IPS-11a (cell line): ENCODE results near the gene NADK.
"Not testable (repeated sequence)": the region's sequence is repeated elsewhere in the genome, so short reads cannot be mapped to it uniquely, and the experiment has no call there.

Experiments
- H3K4me3 ChIP-seq: one replicate; pipeline ENCODE4 v1.5.1; 2013; ENCODE audit warnings: low read depth, low read length, control low read depth

The NADK gene

GRCh38 chr1:1715109-1715883, 63.0 kb downstream of the NADK start:
- H3K4me3 ChIP-seq: not testable (repeated sequence)

DNA sequence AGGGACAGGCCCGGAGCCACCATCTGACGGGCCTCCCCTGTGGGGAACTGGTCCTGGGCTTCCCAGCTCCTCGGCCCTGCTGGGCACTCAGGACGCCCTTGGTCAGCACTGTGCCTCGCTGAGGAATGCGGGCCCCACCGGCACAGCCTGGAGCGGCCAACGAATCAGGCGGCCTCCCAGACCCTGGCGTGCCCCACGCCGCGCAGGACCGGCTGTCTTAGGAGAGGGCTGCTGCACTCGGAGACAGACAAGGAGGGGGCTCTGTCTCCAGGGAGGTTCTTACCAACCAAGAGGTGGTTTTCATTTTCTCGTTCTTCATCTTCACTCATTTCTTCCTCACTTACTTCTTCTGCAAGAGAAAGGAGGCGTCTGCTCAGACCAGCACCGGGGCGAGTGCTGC, 70.4 kb downstream of the NADK start:
- H3K4me3 ChIP-seq: not testable (repeated sequence)

DNA sequence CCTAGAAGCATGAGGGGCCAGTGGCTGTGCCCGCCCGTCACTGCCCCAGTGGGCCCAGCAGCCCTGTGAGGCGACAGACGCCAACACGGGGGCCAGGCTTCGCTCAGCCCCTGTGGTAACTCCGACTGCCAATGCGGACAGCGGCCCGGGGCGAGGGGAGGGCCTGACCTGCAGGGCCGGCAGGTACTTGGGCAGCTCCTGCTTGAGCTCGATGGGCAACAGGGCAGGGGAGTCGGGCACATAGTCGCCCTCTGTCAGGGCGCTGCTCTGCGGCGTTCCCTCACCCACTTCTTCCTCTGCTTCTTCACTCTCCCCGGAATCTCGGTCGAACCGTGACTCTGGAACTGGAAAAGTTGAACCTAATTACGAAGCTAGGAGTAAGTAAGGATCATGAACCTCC, 71.0 kb downstream of the NADK start:
- not testable (repeated sequence) for H3K4me3 ChIP-seq

- not testable (repeated sequence) for H3K4me3 ChIP-seq
Measured at GRCh38 chr1:1705623-1706022, 72.6 kb downstream of the NADK start.

DNA sequence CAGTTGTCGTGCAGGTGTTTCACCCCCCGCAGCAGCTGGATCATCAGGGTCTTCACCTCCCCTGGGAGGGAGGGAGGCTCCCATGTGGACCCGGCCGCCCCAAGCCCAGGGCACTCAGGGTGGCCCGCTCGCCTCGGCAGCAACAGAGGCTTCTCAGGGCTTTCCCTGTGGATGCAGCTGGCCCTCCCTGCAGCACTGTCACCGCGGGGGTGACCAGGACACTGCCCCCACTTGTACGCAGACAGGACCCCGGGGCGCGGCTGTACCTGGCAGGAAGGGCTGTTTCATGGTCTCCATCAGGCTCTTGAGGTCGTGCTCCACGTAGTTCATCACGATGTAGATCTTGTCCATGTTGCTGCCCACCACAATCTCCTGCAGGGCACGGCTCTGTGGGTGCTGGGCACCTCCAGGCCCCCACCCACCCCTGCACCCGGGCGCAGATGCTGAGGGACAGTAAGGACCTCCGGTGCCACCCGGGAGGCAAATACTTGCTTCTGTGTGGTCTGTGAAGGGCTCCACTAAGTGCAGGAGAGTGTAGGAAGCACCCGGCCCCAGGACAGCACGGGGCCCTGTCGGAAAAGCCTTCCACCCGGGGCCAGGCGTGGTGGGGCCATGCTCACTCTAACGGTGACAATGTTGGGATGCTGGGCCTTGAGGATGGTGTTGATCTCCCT, 73.8 kb downstream of the NADK start:
- H3K4me3 ChIP-seq: not testable (repeated sequence)

DNA sequence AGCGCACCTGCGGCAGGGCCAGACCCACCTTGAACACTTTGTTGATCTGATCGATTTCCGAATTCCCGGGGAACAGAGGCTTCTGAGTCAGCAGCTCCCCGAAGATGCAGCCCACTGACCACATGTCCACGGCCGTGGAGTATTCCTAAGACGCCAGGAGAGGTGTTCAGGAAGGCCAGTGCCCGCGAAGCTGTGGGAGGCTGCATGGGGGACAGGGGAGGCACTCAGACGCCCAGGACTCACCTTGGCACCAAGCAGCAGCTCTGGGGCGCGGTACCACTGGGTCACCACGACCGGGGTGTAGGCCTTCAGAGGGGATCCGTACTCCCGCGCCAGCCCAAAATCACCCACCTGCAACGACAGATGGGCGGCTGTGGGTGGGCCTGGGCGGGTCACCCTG, 74.5 kb downstream of the NADK start:
- H3K4me3 ChIP-seq: no peak overlapping the region

DNA sequence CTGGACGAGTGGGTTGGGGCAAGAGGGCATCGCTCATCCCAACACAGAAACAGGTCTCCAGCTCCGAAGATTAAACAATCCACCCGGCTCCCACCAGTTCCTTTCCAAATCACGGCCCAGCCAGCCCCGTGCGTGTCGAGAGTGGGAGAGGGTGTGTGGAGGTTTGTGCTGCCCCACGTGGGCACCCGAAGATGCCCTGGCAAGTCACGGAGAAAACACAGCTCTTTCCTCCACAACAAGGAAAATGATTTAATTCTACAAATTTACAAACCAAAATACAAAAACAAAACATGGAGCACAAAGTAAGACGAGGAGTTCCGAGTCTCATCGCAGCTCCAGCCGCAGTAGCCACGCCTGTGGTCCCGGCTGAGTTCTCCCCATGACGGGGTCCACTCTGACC, 75.8 kb downstream of the NADK start:
- H3K4me3 ChIP-seq: not testable (repeated sequence)
